ENCODE data around the gene TXLNB. TPM values are rescaled to one million over a fixed set of nuclear protein-coding genes. Genes with fewer than 3 reads are reported as not detected.
A peak's percentile ranks its signal among the peaks of the same experiment; 100 is the strongest.

Gene TXLNB
- total and polyA plus RNA-seq, 2 of the 4 experiments (the other 2 are of a cell fraction): under 0.01 to 0.05 TPM

- peak overlapping the region; percentile 94 for H4K5ac ChIP-seq (ENCODE audit: low read depth, low read length)
- no peak overlapping the region for H3K56ac ChIP-seq (ENCODE audit: extremely low read depth, insufficient read depth, low read length)
- in situ Hi-C loops (cut with MboI; ENCODE audit: low sequenced_read_pairs) (no loop called here), dilution Hi-C loops (cut with HindIII; ENCODE audit: low sequenced_read_pairs, unreplicated experiment) (no loop called here), intact Hi-C loops (cut with micrococcal nuclease) (no loop called here)
- H3K27ac ChIP-seq (ENCODE audit: insufficient read depth, low read length): no peak overlapping the region
- peaks cover 6% of the 10 kb centered on the region for H3K4me1 ChIP-seq (ENCODE audit: control insufficient read depth, insufficient read depth, low read length)
- H3K18ac ChIP-seq (ENCODE audit: low read depth, low read length): peak overlapping the region; percentile 96
- BruUV-seq (replicated peaks): no TSS peak
- peak overlapping the region; percentile 33; the same call in 1 of the 2 replicates for H2AK5ac ChIP-seq (ENCODE audit: low read depth, low read length)
- H4K20me1 ChIP-seq (ENCODE audit: insufficient read depth, low read length): no peaks in the 10 kb centered on the region
- H2BK20ac ChIP-seq (ENCODE audit: low read depth, low read length): peak overlapping the region; percentile 92; the same call in 1 of the 2 replicates
- H3K36me3 ChIP-seq (ENCODE audit: control insufficient read depth, insufficient read depth, low read length): no peaks in the 10 kb centered on the region
- H3K4ac ChIP-seq (ENCODE audit: low read depth, low read length): peak overlapping the region; percentile 40; the same call in 1 of the 2 replicates
- H3K4me2 ChIP-seq (ENCODE audit: low read depth, low read length): peak overlapping the region; percentile 82; the same call in 1 of the 2 replicates
- peak overlapping the region in 1 of 2 experiments; percentile 66; a peak in 2 of 4 replicates for H4K8ac ChIP-seq (ENCODE audit: low read depth in 2 of 2, low read length in 2 of 2)
- H3K9me3 ChIP-seq (ENCODE audit: control insufficient read depth, insufficient read depth, low read length): no peaks in the 10 kb centered on the region
- peak overlapping the region; percentile 59; the same call in 1 of the 2 replicates for H3K14ac ChIP-seq (replicated peaks; ENCODE audit: low read depth, low read length)
- no peak overlapping the region for H3K9ac ChIP-seq (ENCODE audit: low read depth, low read length)
- DNase-seq (peak; percentile 95), ATAC-seq (ENCODE audit: low read depth) (peak; percentile 71)
- ChIA-PET POLR2A (ENCODE audit: unreplicated experiment) (no interaction called here), CTCF (interaction anchor here (1.8 kb wide), 1 partner anchor 116 kb away, joined by 4 read pairs; no protein-coding TSS in a partner anchor)
- peak overlapping the region; percentile 67 for H2BK5ac ChIP-seq (ENCODE audit: low read depth, low read length, poor library complexity, severe bottlenecking)
- no peaks in the 10 kb centered on the region for H3K9me1 ChIP-seq (ENCODE audit: insufficient read depth, low read length)
- 0 out of 2 replicates have a peak overlapping the region, but pooled peaks have one; percentile 13 for H3K23ac ChIP-seq (ENCODE audit: low read depth, low read length)
- no peak overlapping the region for H3K4me3 ChIP-seq (ENCODE audit: insufficient read depth, low read depth, low read length)
- WGBS, 2 experiments (ENCODE audit: extremely low coverage in 2 of 2, insufficient read length in 1 of 2): no CpG with 5 or more reads among the region's 5 CpGs
- no peak overlapping the region for H2AFZ ChIP-seq (replicated peaks; ENCODE audit: low read length, poor library complexity)
- H3K79me1 ChIP-seq (ENCODE audit: low read depth in 1 of 2, low read length in 2 of 2): no peaks in the 10 kb centered on the region
- no peaks in the 10 kb centered on the region for H3K27me3 ChIP-seq (ENCODE audit: control insufficient read depth, insufficient read depth, low read length)
- peak overlapping the region; percentile 60; the same call in 1 of the 3 replicates for H2BK15ac ChIP-seq (ENCODE audit: low read depth, low read length)
- H4K91ac ChIP-seq (ENCODE audit: insufficient read depth, low read depth, low read length): 0 out of 2 replicates have a peak overlapping the region, but pooled peaks have one; percentile 43
- no peak overlapping the region for H2AK9ac ChIP-seq (replicated peaks; ENCODE audit: low read depth, low read length, poor library complexity)
- TF ChIP-seq CHD1 (IDR thresholded peaks at IDR 0.05; ENCODE audit: low read depth, low read length) (no peak), POLR2A (IDR thresholded peaks at IDR 0.05; ENCODE audit: low read depth, low read length) (no peak), MXI1 (IDR thresholded peaks at IDR 0.05; ENCODE audit: borderline replicate concordance, low read depth, low read length) (no peak), RCOR1 (IDR thresholded peaks at IDR 0.05; ENCODE audit: insufficient replicate concordance, low read length) (no peak), RFX5 (IDR thresholded peaks at IDR 0.05; ENCODE audit: low read depth, low read length) (no peak), NFE2L2 (IDR thresholded peaks at IDR 0.05; ENCODE audit: low read depth, low read length) (no peak), SMC3 (IDR thresholded peaks at IDR 0.05; ENCODE audit: low read depth, low read length) (no peak), FOS (IDR thresholded peaks at IDR 0.05; ENCODE audit: low read depth, low read length) (peak; percentile 50; the same call in 1 of the 2 replicates), RAD21 (IDR thresholded peaks at IDR 0.05; ENCODE audit: low read length) (no peak), CTCF (conservative IDR thresholded peaks at IDR 0.05; ENCODE audit: low read depth, low read length) (no peak), USF2 (IDR thresholded peaks at IDR 0.05; ENCODE audit: low read depth, low read length) (no peak), CEBPB (IDR thresholded peaks at IDR 0.05; ENCODE audit: low read depth, low read length) (peak; percentile 86)
- H2BK120ac ChIP-seq (ENCODE audit: low read depth, low read length): peak overlapping the region; percentile 89
These were observed 43.1 kb upstream of the TXLNB start for GRCh38 chr6:139334806-139335446.
